ENCODE measurements around the gene CDC42EP3.

- TF ChIP-seq CTCF (IDR thresholded peaks at IDR 0.05) (no peak), POLR2A (IDR thresholded peaks at IDR 0.05) (peak in 1 of 2 donors; percentile 8)
Observed at GRCh38 chr2:37599688-37600525, 71.5 kb downstream of the CDC42EP3 start.

Measured in thyroid gland (tissue), 4 donors.